HuH-7.5 (cell line): ENCODE measurements around the gene ABCB6.
A peak's percentile ranks its signal among the peaks of the same experiment; 100 is the strongest.

Experiments used
- DNase-seq: peaks from one replicate; pipeline ENCODE4 v3.0.0; 2011; ENCODE audit warnings: low spot score

Gene ABCB6

DNA sequence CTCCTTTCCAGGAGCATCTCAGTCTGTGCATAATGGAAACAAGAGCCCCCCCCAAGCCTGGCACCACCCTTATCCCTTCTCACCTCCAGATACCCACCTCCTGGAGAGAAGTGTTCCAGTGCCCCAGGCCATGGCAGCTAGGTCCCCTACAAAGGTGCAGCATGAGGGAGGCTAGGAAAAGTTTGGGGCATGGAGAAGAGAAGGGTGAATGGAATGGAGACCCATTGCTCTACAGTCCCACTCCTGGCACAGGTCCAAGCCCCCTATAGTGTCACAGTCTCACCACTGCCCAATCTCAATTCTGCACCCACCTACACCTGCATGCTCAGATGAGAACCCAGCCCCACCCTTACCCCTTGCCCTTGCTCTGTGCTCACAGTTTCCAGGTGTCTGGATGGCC is 49.8 kb downstream of the ABCB6 start:
- DNase-seq: no peak

DNA sequence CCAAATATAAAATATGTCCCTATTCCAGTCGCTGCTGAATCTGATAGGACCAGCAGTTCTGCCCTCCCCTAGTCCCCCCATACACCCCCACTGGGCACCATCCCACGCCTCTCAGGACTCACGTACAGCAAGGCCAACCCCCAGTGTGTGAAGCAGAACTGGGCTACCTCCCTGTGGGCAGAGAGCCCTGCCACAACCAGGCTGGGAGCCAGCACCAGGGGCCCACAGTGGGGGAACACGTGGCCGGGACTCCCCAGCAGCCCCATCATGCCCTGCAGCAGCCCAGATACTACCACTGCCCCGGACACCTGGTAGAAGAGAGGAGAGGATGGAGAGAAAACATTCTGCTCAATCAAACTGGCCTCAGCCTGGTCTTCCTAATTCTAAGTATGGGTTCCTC is 50.2 kb downstream of the ABCB6 start:
- no peak for DNase-seq

DNA sequence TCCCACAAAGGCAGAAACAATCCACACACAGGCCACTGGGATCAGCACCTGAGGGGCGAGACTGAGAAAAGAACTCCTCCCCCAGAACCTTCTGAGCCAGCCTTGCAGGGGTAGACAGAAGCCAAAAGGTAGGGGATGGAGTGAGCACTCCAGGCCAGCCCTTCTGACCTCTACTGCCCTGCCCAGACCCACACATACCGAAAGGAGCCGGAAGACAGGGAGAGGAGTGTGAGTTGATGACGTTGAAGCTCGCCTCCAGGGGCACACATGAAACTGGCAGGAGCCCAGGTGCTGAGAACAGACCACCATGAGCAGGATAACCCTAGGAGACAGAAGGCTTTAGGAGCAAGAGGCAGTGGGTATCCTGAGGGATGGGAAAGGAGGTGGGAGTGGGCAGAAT is 50.8 kb downstream of the ABCB6 start:
- no peak for DNase-seq

DNA sequence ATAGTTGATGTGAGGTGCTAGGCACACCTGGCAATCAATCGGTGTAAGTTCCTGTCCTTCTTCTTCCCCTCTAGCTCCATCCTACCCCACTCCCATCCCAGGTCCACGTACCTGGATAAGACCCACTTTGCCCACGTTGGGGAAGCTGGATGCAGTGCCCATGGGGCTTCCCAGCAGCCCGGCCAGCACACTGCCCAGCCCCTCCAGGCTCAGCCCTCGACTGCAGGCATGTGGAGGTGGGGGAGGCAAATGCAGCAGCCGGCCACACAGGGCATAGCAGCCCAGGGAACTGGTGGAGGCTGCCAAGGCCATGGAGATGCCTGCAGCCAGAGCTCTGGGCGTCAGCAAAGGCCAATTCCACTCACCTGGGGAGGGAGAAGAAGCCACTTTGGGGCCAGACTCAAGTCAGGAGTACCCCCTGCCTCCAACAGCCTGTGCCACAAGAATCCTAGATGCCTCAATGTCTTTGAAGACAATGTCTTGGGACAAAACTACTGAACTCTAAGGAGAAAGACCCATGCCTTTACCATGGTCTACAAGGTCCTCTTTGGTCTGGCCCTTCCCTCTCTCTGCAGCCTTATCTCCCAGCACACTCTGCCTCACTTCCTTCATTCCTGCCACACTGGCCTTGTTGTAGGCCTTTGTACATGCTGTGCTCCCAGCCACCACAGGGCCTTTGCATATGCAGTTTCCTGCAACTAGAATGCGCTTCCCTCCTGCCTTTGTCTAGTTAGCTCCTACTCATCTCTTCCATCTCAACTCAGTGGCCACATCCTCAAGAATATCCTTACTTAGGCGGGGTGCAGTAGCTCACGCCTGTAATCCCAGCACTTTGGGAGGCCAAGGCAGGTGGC is 53.5 kb downstream of the ABCB6 start:
- DNase-seq: no peak

DNA sequence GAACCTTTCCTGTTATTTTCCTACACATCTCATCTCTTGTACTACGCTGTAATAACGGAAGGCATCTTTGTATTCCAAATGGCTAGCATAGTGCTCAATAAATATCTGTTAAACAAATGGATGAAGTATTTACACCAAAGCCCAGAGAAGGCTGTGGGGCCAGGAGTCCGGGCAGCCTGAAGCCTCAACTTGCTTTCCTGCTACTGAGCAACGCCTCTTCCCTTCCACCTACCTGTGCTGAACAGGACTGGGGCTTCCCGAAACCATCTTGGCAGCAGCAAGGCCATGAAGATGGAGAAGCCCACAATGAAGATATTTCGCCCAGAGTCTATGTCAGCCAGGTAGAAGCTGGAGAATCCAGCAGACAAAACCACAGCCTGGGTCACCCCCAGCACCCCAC is 55.6 kb downstream of the ABCB6 start:
- DNase-seq: no peak

DNA sequence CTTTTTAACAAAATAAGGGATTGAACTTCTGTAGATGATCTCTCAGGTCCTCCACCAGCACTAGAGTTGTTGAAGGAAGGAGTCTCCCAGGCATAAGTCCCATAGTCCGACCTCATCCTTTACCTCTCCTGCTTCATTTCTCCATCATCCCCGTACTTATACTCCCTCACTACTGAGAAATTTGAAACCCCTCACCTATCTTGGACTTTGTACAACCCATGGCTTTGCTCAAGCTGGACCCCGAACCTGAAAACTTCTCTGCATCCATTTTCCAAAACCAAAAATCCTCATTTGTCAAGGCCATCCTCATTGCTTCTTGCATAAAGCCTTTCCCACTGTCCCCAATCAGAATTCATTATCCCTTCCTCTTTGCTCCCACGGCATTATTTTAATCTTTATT is 57.7 kb downstream of the ABCB6 start:
- DNase-seq: no peak

DNA sequence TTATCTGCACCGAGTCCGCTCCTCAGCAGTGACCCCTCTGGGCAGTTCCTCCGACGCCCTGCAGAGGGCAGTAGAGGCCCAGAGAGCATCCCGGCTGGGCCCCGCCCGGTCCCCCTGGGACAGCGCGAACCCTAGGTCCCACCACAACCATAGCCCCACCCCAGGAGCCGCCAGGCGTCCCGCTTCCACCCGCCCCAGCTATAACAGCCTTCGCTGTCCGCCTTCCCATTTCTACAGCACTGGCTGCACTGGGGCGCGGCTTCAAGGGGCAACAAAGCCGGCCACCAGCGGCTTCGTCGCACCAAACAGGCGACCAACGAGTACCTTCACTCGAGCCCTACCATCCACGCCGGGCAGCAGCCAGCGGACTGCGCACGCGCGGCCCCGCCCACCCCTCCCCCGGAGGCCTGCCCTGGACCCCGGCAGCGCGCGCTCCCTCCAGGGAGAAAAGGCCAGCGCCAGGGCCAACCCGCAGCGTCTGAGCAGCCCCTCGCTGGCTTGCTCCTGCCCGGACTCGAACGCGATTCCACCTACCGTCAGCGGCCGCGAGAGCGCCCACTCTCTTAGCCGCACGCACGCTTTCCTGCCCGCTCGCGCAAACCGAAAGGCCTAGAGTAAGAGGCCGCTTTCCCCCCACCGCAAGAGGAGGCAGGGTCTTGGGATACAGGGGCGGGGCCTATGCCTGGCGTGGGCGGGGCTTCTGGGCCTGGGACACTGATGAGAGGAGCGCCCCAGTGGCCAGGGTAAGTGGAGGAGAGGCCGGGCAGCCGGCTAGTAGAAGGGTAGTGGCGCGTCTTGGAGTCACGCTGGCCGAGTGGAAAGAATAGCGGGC is 58.4 kb downstream of the ABCB6 start, which contains the start of gene NHEJ1:
NHEJ1 (minus strand) TSS at position 630 of the 832 bp plus-strand sequence. CDS start 2,453 bp downstream, outside the sequence.
- DNase-seq: peak; percentile 90
